ENCODE measurements around the gene AKAP13.

DNA sequence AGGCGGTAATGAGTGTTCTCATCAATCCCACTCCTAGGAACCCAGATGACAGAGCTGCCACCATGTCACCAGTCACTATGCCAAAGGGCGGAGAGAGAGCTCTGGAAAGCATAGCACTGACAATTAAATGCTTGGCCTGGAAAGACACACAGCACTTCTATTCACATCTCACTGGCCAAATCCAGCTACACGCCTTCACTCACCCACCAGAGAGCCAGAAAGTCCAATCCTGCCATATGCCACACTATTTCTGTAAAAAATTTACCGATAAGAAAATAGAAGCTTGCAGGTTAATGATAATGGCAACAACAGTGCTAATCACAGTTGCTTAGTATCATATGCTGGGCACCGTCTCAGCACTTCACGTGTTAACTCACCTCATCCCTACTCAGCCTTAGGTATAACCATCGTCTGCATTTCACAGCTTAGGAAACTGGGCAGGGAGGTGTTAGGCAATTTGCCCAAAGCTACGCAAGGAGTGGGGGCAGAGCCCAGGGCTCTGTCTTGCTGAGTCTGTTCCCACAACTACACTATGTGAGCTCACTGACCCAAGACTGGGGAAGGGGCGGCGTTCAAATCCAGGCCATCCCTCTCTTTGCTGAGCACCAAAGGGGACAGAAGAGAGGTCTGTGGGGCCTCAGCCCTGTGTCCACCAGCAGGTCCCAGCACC lies 397.8 kb downstream of the AKAP13 start:
- no peak for TF ChIP-seq CTCF (IDR thresholded peaks at IDR 0.05)
- TF ChIP-seq POLR2A (IDR thresholded peaks at IDR 0.05): no peak

Measured in breast epithelium (tissue), 3 donors.